Ishikawa (cell line): ENCODE data around the gene CHCHD6.

Experiments used
- CEBPB ChIP-seq: IDR thresholded peaks from 2 replicates; pipeline ENCODE4 v1.6.1; 2012
- CREB1 ChIP-seq: IDR thresholded peaks from 2 replicates; pipeline ENCODE4 v1.6.1; 2012; ENCODE audit warnings: low read depth
- EGR1 ChIP-seq: IDR thresholded peaks from 2 replicates; pipeline ENCODE4 v1.6.1; 2012
- EP300 ChIP-seq: IDR thresholded peaks from 2 replicates; pipeline ENCODE4 v1.6.1; 2012; ENCODE audit warnings: borderline replicate concordance
- FOXM1 ChIP-seq: IDR thresholded peaks from 2 replicates; pipeline ENCODE4 v1.6.1; 2012; ENCODE audit warnings: low read depth, borderline replicate concordance
- MAX ChIP-seq: IDR thresholded peaks from 2 replicates; pipeline ENCODE4 v1.6.1; 2012
- NFIC ChIP-seq: IDR thresholded peaks from 2 replicates; pipeline ENCODE4 v1.6.1; 2012
- RAD21 ChIP-seq: IDR thresholded peaks from 2 replicates; pipeline ENCODE4 v1.6.1; 2012; ENCODE audit warnings: low read depth
- REST ChIP-seq: IDR thresholded peaks from 2 replicates; pipeline ENCODE4 v1.6.1; 2012; ENCODE audit warnings: low read depth, mild to moderate bottlenecking
- TAF1 ChIP-seq: IDR thresholded peaks from 2 replicates; pipeline ENCODE4 v1.6.1; 2012; ENCODE audit warnings: low read depth, mild to moderate bottlenecking
- TCF12 ChIP-seq: IDR thresholded peaks from 2 replicates; pipeline ENCODE4 v1.6.1; 2012; ENCODE audit warnings: low read depth
- TEAD4 ChIP-seq: IDR thresholded peaks from 2 replicates; pipeline ENCODE4 v1.6.1; 2012
- USF1 ChIP-seq: IDR thresholded peaks from 2 replicates; pipeline ENCODE4 v1.6.1; 2012
- YY1 ChIP-seq: IDR thresholded peaks from 2 replicates; pipeline ENCODE4 v1.6.1; 2012; ENCODE audit warnings: low read depth
- ZBTB7A ChIP-seq: IDR thresholded peaks from 2 replicates; pipeline ENCODE4 v1.6.1; 2012; ENCODE audit warnings: low read depth

The CHCHD6 gene

GRCh38 chr3:126678693-126679317 lies 25.2 kb upstream of the CHCHD6 start:
- TF ChIP-seq NFIC (no peak), ZBTB7A (no peak), EGR1 (no peak), MAX (0 out of 2 replicates have a peak, but pooled peaks have one; percentile 1)

- peak; percentile 62 for TF ChIP-seq USF1
- TF ChIP-seq EGR1: no peak
- no peak for TF ChIP-seq TEAD4
- TF ChIP-seq RAD21: peak; percentile 90
- no peak for TF ChIP-seq CREB1
- peak; percentile 55; the same call in 1 of the 2 replicates for TF ChIP-seq MAX
These were observed 24.7 kb upstream of the CHCHD6 start for GRCh38 chr3:126679318-126679751.

GRCh38 chr3:126679831-126680666 lies 24.0 kb upstream of the CHCHD6 start:
- no peak for TF ChIP-seq TCF12

- TF ChIP-seq FOXM1 (no peak), TCF12 (no peak), EGR1 (no peak), CEBPB (no peak), CREB1 (no peak), YY1 (no peak), RAD21 (no peak), NFIC (no peak)
These were observed 23.4 kb upstream of the CHCHD6 start for GRCh38 chr3:126680667-126681055.

- no peak for TF ChIP-seq ZBTB7A
- TF ChIP-seq FOXM1: no peak
- no peak for TF ChIP-seq CEBPB
- TF ChIP-seq CREB1: no peak
- TF ChIP-seq TAF1: no peak
- TF ChIP-seq EGR1: no peak
- no peak for TF ChIP-seq USF1
- TF ChIP-seq TEAD4: no peak
- no peak for TF ChIP-seq RAD21
- no peak for TF ChIP-seq EP300
- no peak for TF ChIP-seq MAX
- no peak for TF ChIP-seq TCF12
- TF ChIP-seq REST: no peak
- TF ChIP-seq YY1: no peak
- TF ChIP-seq NFIC: no peak
These were observed 22.0 kb upstream of the CHCHD6 start for GRCh38 chr3:126682009-126682408.

GRCh38 chr3:126683069-126683468 lies 21.0 kb upstream of the CHCHD6 start:
- no peak for TF ChIP-seq CREB1
- TF ChIP-seq MAX: no peak
- TF ChIP-seq YY1: no peak
- no peak for TF ChIP-seq NFIC
- TF ChIP-seq RAD21: no peak
- no peak for TF ChIP-seq REST
- no peak for TF ChIP-seq CEBPB
- no peak for TF ChIP-seq EP300
- no peak for TF ChIP-seq USF1
- no peak for TF ChIP-seq TCF12
- TF ChIP-seq FOXM1: no peak
- no peak for TF ChIP-seq TEAD4
